Measurements from ENCODE around the gene ATP2C2. TPM values are rescaled to one million over a fixed set of nuclear protein-coding genes. Genes with fewer than 3 reads are reported as not detected.
A peak's percentile ranks its signal among the peaks of the same experiment; 100 is the strongest.

ATP2C2 gene
- total RNA-seq, 1 experiment from 2014 or later: 26.0 TPM

DNA sequence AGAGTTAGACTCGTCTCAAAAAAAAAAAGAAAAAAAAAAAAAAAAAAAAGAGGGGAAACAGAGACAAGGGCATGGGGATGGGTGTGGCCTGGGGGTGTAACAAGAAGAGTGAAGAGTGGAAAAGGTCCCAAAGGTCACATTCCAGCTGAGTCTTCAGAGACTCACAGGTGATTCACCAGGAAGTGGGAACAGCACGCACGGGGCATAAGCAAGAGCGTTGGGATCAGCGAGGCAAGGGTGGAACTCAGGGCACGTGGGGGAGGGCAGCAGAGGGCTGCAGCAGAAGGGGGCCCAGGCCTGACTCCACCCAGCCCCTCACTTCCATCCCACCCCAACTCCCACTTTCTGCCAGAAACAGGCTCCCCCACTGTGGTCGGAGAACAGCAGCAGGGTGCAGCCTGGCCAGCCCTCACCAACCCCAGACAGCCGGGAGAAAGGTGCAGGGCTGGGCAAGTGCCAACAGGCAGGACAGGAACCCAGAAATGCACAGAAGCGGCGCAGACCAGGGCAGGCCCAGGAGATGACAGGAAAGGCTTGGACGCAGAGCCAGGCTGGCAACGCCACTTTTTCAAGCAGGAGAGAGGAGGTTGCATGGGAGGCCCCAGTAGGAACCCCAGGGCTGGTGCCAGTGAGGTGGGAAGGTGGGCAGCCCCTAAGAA is 132.9 kb downstream of the ATP2C2 start:
- ChIA-PET POLR2A (ENCODE audit: unreplicated experiment) (no interaction called here), CTCF (no interaction called here)
- Histone ChIP-seq H3K27ac (ENCODE audit: low read length) (peak overlapping the region; percentile 100), H3K9ac (ENCODE audit: low read length) (peak overlapping the region; percentile 88), H3K9me2 (replicated peaks; ENCODE audit: low read length) (no peaks in the 10 kb centered on the region), H2AFZ (ENCODE audit: low read length) (no peak overlapping the region), H3K4me2 (ENCODE audit: low read length) (peak overlapping the region; percentile 94), H3F3A (ENCODE audit: low read length, unreplicated experiment) (peaks cover 12% of the 10 kb centered on the region), H4K20me1 (ENCODE audit: low read length) (no peaks in the 10 kb centered on the region), H3K27me3 (ENCODE audit: low read length) (no peaks in the 10 kb centered on the region), H3K9me3 (ENCODE audit: low read length) (no peaks in the 10 kb centered on the region), H3K79me2 (ENCODE audit: low read length) (peaks cover 56% of the 10 kb centered on the region), H3K36me3 (ENCODE audit: low read depth, low read length) (peaks cover 26% of the 10 kb centered on the region), H3K4me1 (ENCODE audit: insufficient read depth, low read length) (peaks cover 72% of the 10 kb centered on the region), H3K4me3 (ENCODE audit: low read length) (no peak overlapping the region)
- peak; percentile 94 for DNase-seq
- ATAC-seq: peak; percentile 39
- BruUV-seq (replicated peaks): no TSS peak
- intact Hi-C loops (cut with micrococcal nuclease): no loop called here
- TF ChIP-seq EZH2 (IDR thresholded peaks at IDR 0.05; ENCODE audit: low read length, unreplicated experiment) (no peak), CTCF (conservative IDR thresholded peaks at IDR 0.05; ENCODE audit: low read depth, low read length) (no peak), EZH2phosphoT487 (IDR thresholded peaks at IDR 0.05; ENCODE audit: borderline replicate concordance, low read length) (no peak)

DNA sequence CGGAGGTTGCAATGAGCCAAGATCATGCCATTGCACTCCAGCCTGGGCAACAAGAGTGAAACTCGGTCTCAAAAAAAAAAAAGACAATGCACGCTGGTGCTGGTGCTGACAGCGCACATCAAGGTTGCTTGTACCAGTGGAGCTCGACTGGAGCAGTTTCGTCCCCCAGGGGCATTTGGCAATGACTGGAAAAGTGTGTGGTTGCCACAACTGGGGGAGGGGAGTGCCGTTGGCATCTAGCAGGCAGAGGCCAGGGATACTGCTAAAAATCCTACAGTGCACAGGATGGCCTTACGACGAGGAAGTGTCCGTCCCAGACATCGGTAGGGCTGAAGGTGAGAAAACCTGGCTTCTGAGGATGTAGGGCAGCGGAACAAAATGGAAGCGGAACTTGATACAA is 133.7 kb downstream of the ATP2C2 start:
- Histone ChIP-seq H3K79me2 (ENCODE audit: low read length) (peaks cover 56% of the 10 kb centered on the region), H3K4me3 (ENCODE audit: low read length) (peak overlapping the region; percentile 18; the same call in 1 of the 2 replicates), H3K4me1 (ENCODE audit: insufficient read depth, low read length) (peaks cover 74% of the 10 kb centered on the region), H3K27me3 (ENCODE audit: low read length) (no peaks in the 10 kb centered on the region), H3K9ac (ENCODE audit: low read length) (peak overlapping the region; percentile 88), H3K36me3 (ENCODE audit: low read depth, low read length) (peaks cover 21% of the 10 kb centered on the region), H4K20me1 (ENCODE audit: low read length) (no peaks in the 10 kb centered on the region), H3K27ac (ENCODE audit: low read length) (peak overlapping the region; percentile 100), H3K4me2 (ENCODE audit: low read length) (peak overlapping the region; percentile 94), H2AFZ (ENCODE audit: low read length) (no peak overlapping the region), H3K9me2 (replicated peaks; ENCODE audit: low read length) (no peaks in the 10 kb centered on the region), H3F3A (ENCODE audit: low read length, unreplicated experiment) (peaks cover 12% of the 10 kb centered on the region), H3K9me3 (ENCODE audit: low read length) (no peaks in the 10 kb centered on the region)
- ChIA-PET CTCF (no interaction called here), POLR2A (ENCODE audit: unreplicated experiment) (no interaction called here)
- ATAC-seq (no peak), DNase-seq (peak; percentile 81)
- intact Hi-C loops (cut with micrococcal nuclease): no loop called here
- BruUV-seq (replicated peaks): no TSS peak
- TF ChIP-seq EZH2 (IDR thresholded peaks at IDR 0.05; ENCODE audit: low read length, unreplicated experiment) (no peak), CTCF (conservative IDR thresholded peaks at IDR 0.05; ENCODE audit: low read depth, low read length) (no peak), EZH2phosphoT487 (IDR thresholded peaks at IDR 0.05; ENCODE audit: borderline replicate concordance, low read length) (no peak)

GRCh38 chr16:84502581-84502980 is 134.2 kb downstream of the ATP2C2 start:
- ChIA-PET POLR2A (ENCODE audit: unreplicated experiment) (no interaction called here), CTCF (no interaction called here)
- H3K4me1 ChIP-seq (ENCODE audit: insufficient read depth, low read length): peaks cover 74% of the 10 kb centered on the region
- H3K4me2 ChIP-seq (ENCODE audit: low read length): peak overlapping the region; percentile 94
- H3K9me2 ChIP-seq (replicated peaks; ENCODE audit: low read length): no peaks in the 10 kb centered on the region
- BruUV-seq (replicated peaks): no TSS peak
- peak overlapping the region; percentile 100 for H3K27ac ChIP-seq (ENCODE audit: low read length)
- peaks cover 16% of the 10 kb centered on the region for H3K36me3 ChIP-seq (ENCODE audit: low read depth, low read length)
- peaks cover 12% of the 10 kb centered on the region for H3F3A ChIP-seq (ENCODE audit: low read length, unreplicated experiment)
- intact Hi-C loops (cut with micrococcal nuclease): no loop called here
- H3K79me2 ChIP-seq (ENCODE audit: low read length): peaks cover 55% of the 10 kb centered on the region
- TF ChIP-seq CTCF (conservative IDR thresholded peaks at IDR 0.05; ENCODE audit: low read depth, low read length) (no peak), EZH2phosphoT487 (IDR thresholded peaks at IDR 0.05; ENCODE audit: borderline replicate concordance, low read length) (no peak), EZH2 (IDR thresholded peaks at IDR 0.05; ENCODE audit: low read length, unreplicated experiment) (no peak)
- H4K20me1 ChIP-seq (ENCODE audit: low read length): no peaks in the 10 kb centered on the region
- peak overlapping the region; percentile 88 for H3K9ac ChIP-seq (ENCODE audit: low read length)
- ATAC-seq (no peak), DNase-seq (peak; percentile 72)
- H3K9me3 ChIP-seq (ENCODE audit: low read length): no peaks in the 10 kb centered on the region
- no peak overlapping the region for H2AFZ ChIP-seq (ENCODE audit: low read length)
- peak overlapping the region; percentile 78; the same call in 1 of the 2 replicates for H3K4me3 ChIP-seq (ENCODE audit: low read length)
- H3K27me3 ChIP-seq (ENCODE audit: low read length): no peaks in the 10 kb centered on the region
